PFSK-1 (cell line): ENCODE measurements around the gene TMPRSS3.

Experiments
- FOXP2 ChIP-seq: optimal IDR thresholded peaks from 2 replicates; pipeline ENCODE3; 2011; ENCODE audit warnings: borderline replicate concordance, control low read depth, inconsistent platforms; ENCODE audit not compliant: insufficient read depth; ENCODE audit errors: extremely low read length, extremely low read depth
- POLR2AphosphoS5 ChIP-seq: IDR thresholded peaks from 2 replicates; pipeline ENCODE4 v1.6.1; 2012; ENCODE audit warnings: low read depth, mild to moderate bottlenecking, control low read depth, low read length, moderate library complexity
- SIN3A ChIP-seq: IDR thresholded peaks from 2 replicates; pipeline ENCODE4 v1.6.1; 2012; ENCODE audit warnings: mild to moderate bottlenecking, low read length, moderate library complexity, borderline replicate concordance; ENCODE audit not compliant: insufficient read depth
- TAF1 ChIP-seq: IDR thresholded peaks from 2 replicates; pipeline ENCODE4 v1.6.1; 2012; ENCODE audit warnings: low read length, control low read depth, borderline replicate concordance; ENCODE audit not compliant: insufficient read depth
- TF ChIP-seq, protein P1 (sequence below), 2 experiments: IDR thresholded peaks; 2 replicates each; pipeline versions ENCODE4 v1.6.1 to v1.8.0; 2011 to 2012; ENCODE audit warnings: low read depth in 2 of 2, low read length in 2 of 2, control low read depth in 1 of 2, inconsistent platforms in 1 of 2, mild to moderate bottlenecking in 1 of 2, moderate library complexity in 1 of 2; ENCODE audit not compliant: insufficient read depth in 1 of 2

Gene TMPRSS3

GRCh38 chr21:42376338-42376982 is 19.4 kb downstream of the TMPRSS3 start:
- TF ChIP-seq TAF1: no peak
- TF ChIP-seq FOXP2: no peak
- no peak for TF ChIP-seq SIN3A
- TF ChIP-seq, protein P1, sequence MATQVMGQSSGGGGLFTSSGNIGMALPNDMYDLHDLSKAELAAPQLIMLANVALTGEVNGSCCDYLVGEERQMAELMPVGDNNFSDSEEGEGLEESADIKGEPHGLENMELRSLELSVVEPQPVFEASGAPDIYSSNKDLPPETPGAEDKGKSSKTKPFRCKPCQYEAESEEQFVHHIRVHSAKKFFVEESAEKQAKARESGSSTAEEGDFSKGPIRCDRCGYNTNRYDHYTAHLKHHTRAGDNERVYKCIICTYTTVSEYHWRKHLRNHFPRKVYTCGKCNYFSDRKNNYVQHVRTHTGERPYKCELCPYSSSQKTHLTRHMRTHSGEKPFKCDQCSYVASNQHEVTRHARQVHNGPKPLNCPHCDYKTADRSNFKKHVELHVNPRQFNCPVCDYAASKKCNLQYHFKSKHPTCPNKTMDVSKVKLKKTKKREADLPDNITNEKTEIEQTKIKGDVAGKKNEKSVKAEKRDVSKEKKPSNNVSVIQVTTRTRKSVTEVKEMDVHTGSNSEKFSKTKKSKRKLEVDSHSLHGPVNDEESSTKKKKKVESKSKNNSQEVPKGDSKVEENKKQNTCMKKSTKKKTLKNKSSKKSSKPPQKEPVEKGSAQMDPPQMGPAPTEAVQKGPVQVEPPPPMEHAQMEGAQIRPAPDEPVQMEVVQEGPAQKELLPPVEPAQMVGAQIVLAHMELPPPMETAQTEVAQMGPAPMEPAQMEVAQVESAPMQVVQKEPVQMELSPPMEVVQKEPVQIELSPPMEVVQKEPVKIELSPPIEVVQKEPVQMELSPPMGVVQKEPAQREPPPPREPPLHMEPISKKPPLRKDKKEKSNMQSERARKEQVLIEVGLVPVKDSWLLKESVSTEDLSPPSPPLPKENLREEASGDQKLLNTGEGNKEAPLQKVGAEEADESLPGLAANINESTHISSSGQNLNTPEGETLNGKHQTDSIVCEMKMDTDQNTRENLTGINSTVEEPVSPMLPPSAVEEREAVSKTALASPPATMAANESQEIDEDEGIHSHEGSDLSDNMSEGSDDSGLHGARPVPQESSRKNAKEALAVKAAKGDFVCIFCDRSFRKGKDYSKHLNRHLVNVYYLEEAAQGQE (IDR thresholded peaks at IDR 0.05; ENCODE audit: insufficient read depth in 1 of 2, low read depth in 2 of 2, low read length in 2 of 2): no peak
- TF ChIP-seq POLR2AphosphoS5: no peak

- TF ChIP-seq, protein P1 (IDR thresholded peaks at IDR 0.05; ENCODE audit: insufficient read depth in 1 of 2, low read depth in 2 of 2, low read length in 2 of 2): no peak
- TF ChIP-seq FOXP2: no peak
- no peak for TF ChIP-seq TAF1
- no peak for TF ChIP-seq POLR2AphosphoS5
- no peak for TF ChIP-seq SIN3A
Observed at GRCh38 chr21:42375966-42376337, 19.9 kb downstream of the TMPRSS3 start.

GRCh38 chr21:42375506-42375905 is 20.3 kb downstream of the TMPRSS3 start:
- TF ChIP-seq TAF1: no peak
- TF ChIP-seq, protein P1 (IDR thresholded peaks at IDR 0.05; ENCODE audit: insufficient read depth in 1 of 2, low read depth in 2 of 2, low read length in 2 of 2): no peak

GRCh38 chr21:42374864-42375499 is 20.9 kb downstream of the TMPRSS3 start:
- TF ChIP-seq, protein P1 (IDR thresholded peaks at IDR 0.05; ENCODE audit: insufficient read depth in 1 of 2, low read depth in 2 of 2, low read length in 2 of 2): no peak
- TF ChIP-seq POLR2AphosphoS5 (no peak), FOXP2 (no peak), SIN3A (no peak), TAF1 (no peak)

- no peak for TF ChIP-seq FOXP2
- TF ChIP-seq POLR2AphosphoS5: no peak
- no peak for TF ChIP-seq SIN3A
- no peak for TF ChIP-seq TAF1
- TF ChIP-seq, protein P1 (IDR thresholded peaks at IDR 0.05; ENCODE audit: insufficient read depth in 1 of 2, low read depth in 2 of 2, low read length in 2 of 2): no peak
Observed at GRCh38 chr21:42374457-42374856, 21.4 kb downstream of the TMPRSS3 start.
